A673 (cell line): ENCODE results near the gene KIRREL3. TPM values are rescaled to one million over a fixed set of nuclear protein-coding genes. Genes with fewer than 3 reads are reported as not detected.

ENCODE experiments used
- BruUV-seq: library from RNA; stranded (reverse); fragments of 400-500 nt; replicated peaks from 2 replicates; lab custom pipeline; 2021; lab: Mats Ljungman, UMichigan
- CTCF ChIA-PET: fragments of 300-600 bp; sonication (Branson Sonifier 250); formaldehyde crosslinking; loops from one replicate; lab custom pipeline; 2022; ENCODE audit warnings: antibody characterized with exemption; lab: Charles Lee
- POLR2A ChIA-PET: fragments of 300-600 bp; sonication (Branson Sonifier 250); formaldehyde crosslinking; loops from one replicate; lab custom pipeline; 2022; ENCODE audit warnings: antibody characterized with exemption; ENCODE audit not compliant: low non-redundant PET; lab: Charles Lee
- DNase-seq: peaks from one replicate; pipeline ENCODE4 v3.0.0-alpha.2; 2015; ENCODE audit warnings: low spot score
- H3K27ac ChIP-seq: fragments of 200-600 bp; sonication (generic); 2 replicates; pipeline ENCODE4 v1.5.1; 2016; ENCODE audit warnings: mixed run types, low read depth, mild to moderate bottlenecking, mixed read lengths, antibody characterized with exemption, low read length; ENCODE audit not compliant: poor library complexity, severe bottlenecking
- H3K27me3 ChIP-seq: fragments of 200-600 bp; sonication (generic); replicated peaks from 2 replicates; pipeline ENCODE4 v1.6.1; 2017; ENCODE audit warnings: mixed run types, low read depth, mild to moderate bottlenecking, mixed read lengths, antibody characterized with exemption, low read length; ENCODE audit not compliant: insufficient read depth, poor library complexity
- H3K36me3 ChIP-seq: fragments of 200-600 bp; sonication (generic); 2 replicates; pipeline ENCODE4 v1.6.1; 2016; ENCODE audit warnings: mixed run types, mild to moderate bottlenecking, mixed read lengths, antibody characterized with exemption, low read length; ENCODE audit not compliant: insufficient read depth, poor library complexity, severe bottlenecking
- H3K4me1 ChIP-seq: fragments of 200-600 bp; sonication (generic); 2 replicates; pipeline ENCODE4 v1.6.1; 2017; ENCODE audit warnings: mixed run types, mild to moderate bottlenecking, mixed read lengths, antibody characterized with exemption, low read length; ENCODE audit not compliant: insufficient read depth, poor library complexity, severe bottlenecking
- H3K4me3 ChIP-seq: fragments of 200-600 bp; sonication (generic); 2 replicates; pipeline ENCODE4 v1.5.1; 2016; ENCODE audit warnings: low read depth, mixed run types, mild to moderate bottlenecking, mixed read lengths, low read length; ENCODE audit not compliant: poor library complexity, severe bottlenecking
- H3K9me3 ChIP-seq: fragments of 200-600 bp; sonication (generic); 2 replicates; pipeline ENCODE4 v1.6.1; 2016; ENCODE audit warnings: mixed run types, low read depth, mild to moderate bottlenecking, mixed read lengths, antibody characterized with exemption, low read length; ENCODE audit not compliant: poor library complexity, severe bottlenecking
- EZH2 ChIP-seq: fragments of 200-600 bp; sonication (generic); IDR thresholded peaks from 2 replicates; pipeline ENCODE4 v1.6.1; 2017; ENCODE audit warnings: borderline replicate concordance, low read depth, mild to moderate bottlenecking, mixed read lengths, antibody characterized with exemption, low read length; ENCODE audit not compliant: poor library complexity, severe bottlenecking
- intact Hi-C: fragments of 100-400 bp; cut with micrococcal nuclease; formaldehyde crosslinking; loops from one replicate; pipeline ENCODE4 v1.10.0; 2022; ENCODE audit not compliant: unreplicated experiment
- total RNA-seq: library from RNA; stranded (reverse); gene quantifications from 2 replicates; pipeline ENCODE4 v1.2.3, GENCODE V29; 2021
- TF ChIP-seq, protein P1 (sequence below): fragments of 300-800, 200-600 bp; sonication (generic); conservative IDR thresholded peaks from 2 replicates; pipeline ENCODE4 v1.5.1; 2017; ENCODE audit warnings: low read depth, mild to moderate bottlenecking, antibody characterized with exemption, low read length, moderate library complexity, mixed read lengths

KIRREL3 gene
- total RNA-seq, 1 experiment from 2014 or later = not detected

DNA sequence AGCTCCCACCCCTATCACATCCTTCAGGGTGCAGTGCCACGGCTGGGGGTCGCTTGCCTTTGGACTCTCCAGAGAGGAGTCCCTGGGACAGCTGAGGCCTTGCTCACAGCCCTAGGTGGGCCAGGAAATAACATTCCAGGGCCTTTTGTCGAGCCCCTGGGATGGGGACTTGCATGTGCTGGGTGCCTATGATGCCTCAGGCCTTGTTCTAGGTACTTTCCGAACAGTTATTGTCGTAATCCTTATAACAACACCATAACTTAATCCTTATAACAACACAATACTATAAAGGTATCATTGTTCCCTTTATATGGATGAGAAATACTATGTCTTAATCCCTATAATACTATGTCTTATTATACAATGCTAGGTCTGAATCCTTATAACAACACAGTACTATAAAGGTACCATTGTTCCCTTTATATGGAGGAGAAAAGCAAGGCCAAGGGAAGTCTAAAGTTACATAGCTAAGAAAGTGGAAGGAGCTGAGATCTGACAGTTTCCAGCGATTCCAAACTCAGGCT, 408.5 kb downstream of the KIRREL3 start:
- CTCF ChIA-PET = no interaction called here
- Histone ChIP-seq H3K27ac (no peak overlapping the region), H3K9me3 (no peaks in the 10 kb centered on the region), H3K27me3 (no peaks in the 10 kb centered on the region), H3K4me3 (no peak overlapping the region), H3K36me3 (no peaks in the 10 kb centered on the region), H3K4me1 (no peaks in the 10 kb centered on the region)
- intact Hi-C loops = no loop called here
- DNase-seq = no peak
- POLR2A ChIA-PET = no interaction called here
- BruUV-seq = no TSS peak
- no peak for TF ChIP-seq EZH2
- TF ChIP-seq, protein P1, sequence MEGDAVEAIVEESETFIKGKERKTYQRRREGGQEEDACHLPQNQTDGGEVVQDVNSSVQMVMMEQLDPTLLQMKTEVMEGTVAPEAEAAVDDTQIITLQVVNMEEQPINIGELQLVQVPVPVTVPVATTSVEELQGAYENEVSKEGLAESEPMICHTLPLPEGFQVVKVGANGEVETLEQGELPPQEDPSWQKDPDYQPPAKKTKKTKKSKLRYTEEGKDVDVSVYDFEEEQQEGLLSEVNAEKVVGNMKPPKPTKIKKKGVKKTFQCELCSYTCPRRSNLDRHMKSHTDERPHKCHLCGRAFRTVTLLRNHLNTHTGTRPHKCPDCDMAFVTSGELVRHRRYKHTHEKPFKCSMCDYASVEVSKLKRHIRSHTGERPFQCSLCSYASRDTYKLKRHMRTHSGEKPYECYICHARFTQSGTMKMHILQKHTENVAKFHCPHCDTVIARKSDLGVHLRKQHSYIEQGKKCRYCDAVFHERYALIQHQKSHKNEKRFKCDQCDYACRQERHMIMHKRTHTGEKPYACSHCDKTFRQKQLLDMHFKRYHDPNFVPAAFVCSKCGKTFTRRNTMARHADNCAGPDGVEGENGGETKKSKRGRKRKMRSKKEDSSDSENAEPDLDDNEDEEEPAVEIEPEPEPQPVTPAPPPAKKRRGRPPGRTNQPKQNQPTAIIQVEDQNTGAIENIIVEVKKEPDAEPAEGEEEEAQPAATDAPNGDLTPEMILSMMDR = no peak

DNA sequence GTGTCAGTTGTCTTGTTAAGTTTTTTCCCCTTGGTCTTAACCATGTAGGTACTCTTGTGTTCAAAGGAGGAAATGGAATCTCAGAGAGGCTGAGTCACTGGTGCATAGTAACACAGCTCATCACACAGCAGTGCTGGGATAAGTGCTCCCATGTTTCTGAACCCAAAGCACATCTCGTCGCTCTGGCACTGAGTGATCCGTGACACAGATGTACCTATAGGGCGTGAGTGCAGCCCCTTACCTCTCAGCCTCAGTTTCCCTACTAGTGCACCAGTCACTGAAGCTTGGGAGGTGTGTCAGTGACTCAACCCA, 411.1 kb downstream of the KIRREL3 start:
- DNase-seq = no peak
- Histone ChIP-seq H3K9me3 (no peaks in the 10 kb centered on the region), H3K27me3 (no peaks in the 10 kb centered on the region), H3K4me3 (no peak overlapping the region), H3K27ac (no peak overlapping the region), H3K4me1 (peaks cover 11% of the 10 kb centered on the region), H3K36me3 (no peaks in the 10 kb centered on the region)
- TF ChIP-seq, protein P1 = no peak
- TF ChIP-seq EZH2 = no peak
- POLR2A ChIA-PET = no interaction called here
- BruUV-seq = no TSS peak
- intact Hi-C loops = no loop called here
- CTCF ChIA-PET = no interaction called here

DNA sequence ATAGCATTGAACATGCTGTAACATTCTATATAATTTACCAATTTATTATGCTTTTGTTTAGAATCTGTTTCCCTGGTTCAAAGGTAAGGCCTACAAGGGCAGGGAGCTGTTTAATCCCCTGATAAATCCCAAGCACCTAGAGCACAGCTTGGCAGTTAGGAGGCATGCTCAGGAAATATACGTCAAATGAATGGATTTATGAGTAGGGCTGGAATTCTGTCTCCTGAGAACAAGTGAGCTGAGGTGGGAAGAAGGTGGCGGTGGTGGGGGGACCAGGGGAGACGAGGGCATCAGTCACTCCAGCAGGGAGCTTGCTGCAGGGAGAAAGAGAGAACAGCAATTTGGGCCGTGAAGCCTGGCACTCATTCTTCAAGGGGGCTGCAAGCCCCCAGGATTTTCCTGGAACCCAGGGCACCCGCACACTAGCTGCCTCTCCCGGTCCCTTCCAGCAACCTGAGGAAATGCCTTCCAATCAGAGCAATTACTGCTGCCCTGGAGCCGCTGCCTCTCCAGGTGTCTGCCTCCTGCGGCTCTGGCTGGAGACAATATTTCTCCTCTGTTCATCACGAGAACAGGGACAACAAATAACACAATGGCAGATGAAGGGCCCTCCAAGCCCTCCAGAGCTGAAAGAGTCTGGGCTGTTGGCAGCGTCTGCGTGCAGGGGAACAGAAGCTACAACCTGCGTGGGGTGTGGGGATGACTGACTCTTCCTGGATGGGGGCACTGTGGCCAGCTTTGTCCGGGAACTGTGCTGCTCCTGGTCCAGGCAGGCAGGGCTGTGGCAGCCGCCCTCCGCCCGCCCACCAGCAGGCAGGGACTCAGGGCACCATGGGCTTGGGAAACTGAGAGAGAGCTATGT, 411.7 kb downstream of the KIRREL3 start:
- POLR2A ChIA-PET = no interaction called here
- Histone ChIP-seq H3K4me1 (peaks cover 11% of the 10 kb centered on the region), H3K9me3 (no peaks in the 10 kb centered on the region), H3K36me3 (no peaks in the 10 kb centered on the region), H3K27me3 (no peaks in the 10 kb centered on the region), H3K4me3 (no peak overlapping the region), H3K27ac (no peak overlapping the region)
- BruUV-seq = no TSS peak
- CTCF ChIA-PET = no interaction called here
- DNase-seq = no peak
- no peak for TF ChIP-seq EZH2
- TF ChIP-seq, protein P1 = no peak
- intact Hi-C loops = no loop called here
